WTC11 (cell line): ENCODE results near the gene FAM234A. TPM values are rescaled to one million over a fixed set of nuclear protein-coding genes. Genes with fewer than 3 reads are reported as not detected.
A peak's percentile ranks its signal among the peaks of the same experiment; 100 is the strongest.

Experiments
- ATAC-seq: fragments of 200-7000 bp; cut with Tn5 transposase; 2 replicates; pipeline ENCODE4 v1.10.0; 2021; ENCODE audit warnings: mild to moderate bottlenecking, moderate library complexity
- CTCF ChIA-PET: fragments of 300-600 bp; sonication (Branson Sonifier 250); formaldehyde crosslinking; loops from one replicate; lab custom pipeline; 2021; ENCODE audit warnings: antibody characterized with exemption; lab: Charles Lee
- POLR2A ChIA-PET: fragments of 350-600 bp; sonication (Branson Sonifier 250); formaldehyde crosslinking; loops from one replicate; lab custom pipeline; 2021; ENCODE audit warnings: antibody characterized with exemption; lab: Charles Lee
- DNase-seq: peaks from one replicate; pipeline ENCODE4 v3.0.0; 2021; ENCODE audit warnings: low spot score
- H3K27ac Mint-ChIP-seq: 2 replicates; pipeline ENCODE4 v1.8.0; 2021; ENCODE audit warnings: mixed read lengths
- H3K27me3 Mint-ChIP-seq: 2 replicates; pipeline ENCODE4 v1.8.0; 2021; ENCODE audit warnings: low read depth, mild to moderate bottlenecking, moderate library complexity, mixed read lengths
- H3K36me3 Mint-ChIP-seq: 2 replicates; pipeline ENCODE4 v1.8.0; 2021; ENCODE audit warnings: mixed read lengths
- H3K4me1 Mint-ChIP-seq: 2 replicates; pipeline ENCODE4 v1.8.0; 2022; ENCODE audit warnings: mixed read lengths
- H3K4me3 Mint-ChIP-seq: 2 replicates; pipeline ENCODE4 v1.8.0; 2021; ENCODE audit warnings: mild to moderate bottlenecking, moderate library complexity, mixed read lengths
- H3K9me3 Mint-ChIP-seq: 2 replicates; pipeline ENCODE4 v1.8.0; 2021; ENCODE audit warnings: mixed read lengths
- ARID4B ChIP-seq: sonication (generic); formaldehyde crosslinking; IDR thresholded peaks from 2 replicates; pipeline ENCODE4 v1.8.0; 2023; ENCODE audit warnings: missing genetic modification reagents, mild to moderate bottlenecking, borderline replicate concordance
- GABPB1 ChIP-seq: sonication (generic); formaldehyde crosslinking; IDR thresholded peaks from 2 replicates; pipeline ENCODE4 v1.8.1; 2023; ENCODE audit warnings: mild to moderate bottlenecking, missing genetic modification reagents
- HMGXB4 ChIP-seq: sonication (generic); formaldehyde crosslinking; IDR thresholded peaks from 2 replicates; pipeline ENCODE4 v1.8.1; 2023; ENCODE audit warnings: mild to moderate bottlenecking, moderate library complexity, missing genetic modification reagents
- MYBL2 ChIP-seq: sonication (generic); formaldehyde crosslinking; IDR thresholded peaks from 2 replicates; pipeline ENCODE4 v1.8.1; 2023; ENCODE audit warnings: mild to moderate bottlenecking, moderate library complexity, missing genetic modification reagents
- NR3C1 ChIP-seq: sonication (generic); formaldehyde crosslinking; conservative IDR thresholded peaks from 2 replicates; pipeline ENCODE4 v1.8.1; 2023; ENCODE audit warnings: low read depth, mild to moderate bottlenecking, missing genetic modification reagents
- OVOL2 ChIP-seq: fragments of 250-450 bp; sonication (Bioruptor Pico); IDR thresholded peaks from 2 replicates; pipeline ENCODE4 v1.9.0; 2021; ENCODE audit warnings: mild to moderate bottlenecking, borderline replicate concordance
- SMAD4 ChIP-seq: sonication (generic); formaldehyde crosslinking; IDR thresholded peaks from 2 replicates; pipeline ENCODE4 v1.8.0; 2022; ENCODE audit warnings: mild to moderate bottlenecking, missing genetic modification reagents
- SOX15 ChIP-seq: fragments of 250-450 bp; sonication (Bioruptor Pico); IDR thresholded peaks from 2 replicates; pipeline ENCODE4 v1.9.0; 2021; ENCODE audit warnings: mild to moderate bottlenecking
- ZBTB21 ChIP-seq: sonication (generic); formaldehyde crosslinking; IDR thresholded peaks from 2 replicates; pipeline ENCODE4 v1.8.1; 2023; ENCODE audit warnings: mild to moderate bottlenecking, missing genetic modification reagents, borderline replicate concordance
- ZMAT4 ChIP-seq: fragments of 250-450 bp; sonication (Bioruptor Pico); IDR thresholded peaks from 2 replicates; pipeline ENCODE4 v1.9.0; 2021; ENCODE audit warnings: mild to moderate bottlenecking
- ZNF138 ChIP-seq: sonication (generic); formaldehyde crosslinking; conservative IDR thresholded peaks from 2 replicates; pipeline ENCODE4 v1.8.1; 2022; ENCODE audit warnings: mild to moderate bottlenecking, moderate library complexity, missing genetic modification reagents
- ZNF232 ChIP-seq: sonication (generic); formaldehyde crosslinking; IDR thresholded peaks from 2 replicates; pipeline ENCODE4 v1.8.0; 2022; ENCODE audit warnings: mild to moderate bottlenecking, missing genetic modification reagents
- total RNA-seq: library from RNA; stranded (reverse); gene quantifications from 3 replicates; pipeline ENCODE4 v1.2.3, GENCODE V29; 2021
- TF ChIP-seq, protein P1 (sequence below): sonication (generic); formaldehyde crosslinking; conservative IDR thresholded peaks from 2 replicates; pipeline ENCODE4 v1.8.1; 2023; ENCODE audit warnings: mild to moderate bottlenecking, low read depth, missing genetic modification reagents, moderate library complexity
- TF ChIP-seq, protein P2 (sequence below): sonication (generic); formaldehyde crosslinking; IDR thresholded peaks from 2 replicates; pipeline ENCODE4 v1.8.0; 2022; ENCODE audit warnings: mild to moderate bottlenecking, missing genetic modification reagents
- TF ChIP-seq, protein P3 (sequence below): fragments of 250-450 bp; sonication (Bioruptor Pico); IDR thresholded peaks from 2 replicates; pipeline ENCODE4 v1.9.0; 2021; ENCODE audit warnings: mild to moderate bottlenecking

FAM234A gene
- total RNA-seq, 1 experiment from 2014 or later: 115 TPM

DNA sequence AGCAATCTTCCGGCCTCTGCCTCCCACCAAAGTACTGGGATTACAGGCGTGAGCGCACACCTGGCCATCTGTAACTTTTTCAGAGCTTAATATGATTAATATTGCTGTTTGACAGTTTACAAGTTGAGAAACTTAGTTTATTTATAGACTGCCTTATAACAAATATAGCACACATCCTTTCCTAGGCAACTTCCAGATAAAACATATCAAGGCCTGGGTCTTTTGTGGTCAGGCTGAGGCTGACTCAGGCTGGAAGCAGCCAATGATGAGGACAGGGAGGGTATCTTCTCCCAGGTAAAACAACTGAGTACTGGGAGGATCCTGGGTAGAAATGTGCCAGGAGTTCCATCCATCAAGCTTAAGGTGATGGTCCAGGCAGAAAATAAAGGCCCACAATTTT is 21.6 kb upstream of the FAM234A start (continued):
- TF ChIP-seq HMGXB4 (CRISPR knock-in tag) (no peak), MYBL2 (CRISPR knock-in tag) (no peak)

DNA sequence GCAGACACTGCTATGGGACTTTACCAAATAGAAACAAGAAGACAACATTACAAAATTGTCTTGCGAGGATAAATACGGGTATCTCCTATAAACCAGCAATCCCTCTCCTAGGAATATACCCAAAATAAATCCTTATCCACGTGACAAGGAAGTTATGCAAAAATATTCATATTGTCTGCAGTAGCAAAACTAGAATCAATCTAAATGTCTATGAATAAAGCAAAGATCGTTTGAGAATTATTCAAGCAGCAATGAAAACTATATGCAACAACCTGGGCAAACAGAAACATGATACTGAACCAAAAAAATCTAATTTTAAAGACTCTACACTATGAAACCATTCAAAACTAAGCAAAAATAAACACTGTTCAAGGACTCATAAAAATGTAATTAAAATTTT is 14.6 kb upstream of the FAM234A start:
- DNase-seq: no peak
- TF ChIP-seq ARID4B (CRISPR knock-in tag): no peak
- TF ChIP-seq, protein P1, sequence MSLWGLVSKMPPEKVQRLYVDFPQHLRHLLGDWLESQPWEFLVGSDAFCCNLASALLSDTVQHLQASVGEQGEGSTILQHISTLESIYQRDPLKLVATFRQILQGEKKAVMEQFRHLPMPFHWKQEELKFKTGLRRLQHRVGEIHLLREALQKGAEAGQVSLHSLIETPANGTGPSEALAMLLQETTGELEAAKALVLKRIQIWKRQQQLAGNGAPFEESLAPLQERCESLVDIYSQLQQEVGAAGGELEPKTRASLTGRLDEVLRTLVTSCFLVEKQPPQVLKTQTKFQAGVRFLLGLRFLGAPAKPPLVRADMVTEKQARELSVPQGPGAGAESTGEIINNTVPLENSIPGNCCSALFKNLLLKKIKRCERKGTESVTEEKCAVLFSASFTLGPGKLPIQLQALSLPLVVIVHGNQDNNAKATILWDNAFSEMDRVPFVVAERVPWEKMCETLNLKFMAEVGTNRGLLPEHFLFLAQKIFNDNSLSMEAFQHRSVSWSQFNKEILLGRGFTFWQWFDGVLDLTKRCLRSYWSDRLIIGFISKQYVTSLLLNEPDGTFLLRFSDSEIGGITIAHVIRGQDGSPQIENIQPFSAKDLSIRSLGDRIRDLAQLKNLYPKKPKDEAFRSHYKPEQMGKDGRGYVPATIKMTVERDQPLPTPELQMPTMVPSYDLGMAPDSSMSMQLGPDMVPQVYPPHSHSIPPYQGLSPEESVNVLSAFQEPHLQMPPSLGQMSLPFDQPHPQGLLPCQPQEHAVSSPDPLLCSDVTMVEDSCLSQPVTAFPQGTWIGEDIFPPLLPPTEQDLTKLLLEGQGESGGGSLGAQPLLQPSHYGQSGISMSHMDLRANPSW (CRISPR knock-in tag): no peak
- TF ChIP-seq NR3C1: no peak
- no peak for TF ChIP-seq SOX15
- no peak for TF ChIP-seq SMAD4 (CRISPR knock-in tag)
- TF ChIP-seq GABPB1 (CRISPR knock-in tag): no peak
- no peak for TF ChIP-seq ZNF138 (CRISPR knock-in tag)
- TF ChIP-seq, protein P2, sequence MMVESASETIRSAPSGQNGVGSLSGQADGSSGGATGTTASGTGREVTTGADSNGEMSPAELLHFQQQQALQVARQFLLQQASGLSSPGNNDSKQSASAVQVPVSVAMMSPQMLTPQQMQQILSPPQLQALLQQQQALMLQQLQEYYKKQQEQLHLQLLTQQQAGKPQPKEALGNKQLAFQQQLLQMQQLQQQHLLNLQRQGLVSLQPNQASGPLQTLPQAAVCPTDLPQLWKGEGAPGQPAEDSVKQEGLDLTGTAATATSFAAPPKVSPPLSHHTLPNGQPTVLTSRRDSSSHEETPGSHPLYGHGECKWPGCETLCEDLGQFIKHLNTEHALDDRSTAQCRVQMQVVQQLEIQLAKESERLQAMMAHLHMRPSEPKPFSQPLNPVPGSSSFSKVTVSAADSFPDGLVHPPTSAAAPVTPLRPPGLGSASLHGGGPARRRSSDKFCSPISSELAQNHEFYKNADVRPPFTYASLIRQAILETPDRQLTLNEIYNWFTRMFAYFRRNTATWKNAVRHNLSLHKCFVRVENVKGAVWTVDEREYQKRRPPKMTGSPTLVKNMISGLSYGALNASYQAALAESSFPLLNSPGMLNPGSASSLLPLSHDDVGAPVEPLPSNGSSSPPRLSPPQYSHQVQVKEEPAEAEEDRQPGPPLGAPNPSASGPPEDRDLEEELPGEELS: no peak
- no peak for TF ChIP-seq ZBTB21
- ChIA-PET POLR2A (interaction anchor here (1.3 kb wide), 1 partner anchor 33 kb away, joined by 3 read pairs; no protein-coding TSS in a partner anchor), CTCF (no interaction called here)
- Mint-ChIP-seq H3K4me1 (no peaks in the 10 kb centered on the region), H3K27me3 (no peaks in the 10 kb centered on the region), H3K9me3 (no peaks in the 10 kb centered on the region), H3K36me3 (peaks cover 67% of the 10 kb centered on the region), H3K27ac (no peak overlapping the region), H3K4me3 (no peak overlapping the region)
- ATAC-seq: no peak

GRCh38 chr16:228151-228851 is 6.3 kb upstream of the FAM234A start:
- Mint-ChIP-seq H3K9me3 (no peaks in the 10 kb centered on the region), H3K4me1 (peaks cover 21% of the 10 kb centered on the region), H3K36me3 (peaks cover 45% of the 10 kb centered on the region), H3K27ac (peak overlapping the region; percentile 78; the same call in 1 of the 2 replicates), H3K27me3 (no peaks in the 10 kb centered on the region), H3K4me3 (peak overlapping the region; percentile 94)
- DNase-seq (no peak), ATAC-seq (peak; percentile 3; the same call in 1 of the 2 replicates)
- ChIA-PET CTCF (interaction anchor here (0.6 to 3.0 kb wide), 9 partner anchors 13 to 173 kb away, joined by 3 to 13 read pairs (median 4); partner anchors contain the start of genes DECR2 and MRPL28), POLR2A (interaction anchor here (1.0 kb wide), 1 partner anchor 81 kb away, joined by 4 read pairs; no protein-coding TSS in a partner anchor)
- TF ChIP-seq ZMAT4 (CRISPR knock-in tag): no peak
- TF ChIP-seq, protein P3, sequence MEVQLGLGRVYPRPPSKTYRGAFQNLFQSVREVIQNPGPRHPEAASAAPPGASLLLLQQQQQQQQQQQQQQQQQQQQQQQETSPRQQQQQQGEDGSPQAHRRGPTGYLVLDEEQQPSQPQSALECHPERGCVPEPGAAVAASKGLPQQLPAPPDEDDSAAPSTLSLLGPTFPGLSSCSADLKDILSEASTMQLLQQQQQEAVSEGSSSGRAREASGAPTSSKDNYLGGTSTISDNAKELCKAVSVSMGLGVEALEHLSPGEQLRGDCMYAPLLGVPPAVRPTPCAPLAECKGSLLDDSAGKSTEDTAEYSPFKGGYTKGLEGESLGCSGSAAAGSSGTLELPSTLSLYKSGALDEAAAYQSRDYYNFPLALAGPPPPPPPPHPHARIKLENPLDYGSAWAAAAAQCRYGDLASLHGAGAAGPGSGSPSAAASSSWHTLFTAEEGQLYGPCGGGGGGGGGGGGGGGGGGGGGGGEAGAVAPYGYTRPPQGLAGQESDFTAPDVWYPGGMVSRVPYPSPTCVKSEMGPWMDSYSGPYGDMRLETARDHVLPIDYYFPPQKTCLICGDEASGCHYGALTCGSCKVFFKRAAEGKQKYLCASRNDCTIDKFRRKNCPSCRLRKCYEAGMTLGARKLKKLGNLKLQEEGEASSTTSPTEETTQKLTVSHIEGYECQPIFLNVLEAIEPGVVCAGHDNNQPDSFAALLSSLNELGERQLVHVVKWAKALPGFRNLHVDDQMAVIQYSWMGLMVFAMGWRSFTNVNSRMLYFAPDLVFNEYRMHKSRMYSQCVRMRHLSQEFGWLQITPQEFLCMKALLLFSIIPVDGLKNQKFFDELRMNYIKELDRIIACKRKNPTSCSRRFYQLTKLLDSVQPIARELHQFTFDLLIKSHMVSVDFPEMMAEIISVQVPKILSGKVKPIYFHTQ: no peak
- peak; percentile 5; the same call in 1 of the 2 replicates for TF ChIP-seq ZNF232
- TF ChIP-seq MYBL2 (CRISPR knock-in tag): no peak
- no peak for TF ChIP-seq OVOL2 (CRISPR knock-in tag)
